ENCODE data around the gene SPDYE16. TPM values are rescaled to one million over a fixed set of nuclear protein-coding genes. Genes with fewer than 3 reads are reported as not detected.
"Not testable (repeated sequence)": the region's sequence is repeated elsewhere in the genome, so short reads cannot be mapped to it uniquely, and the experiment has no call there.

SPDYE16 gene
- total RNA-seq, 2 donors from 2014 or later = 0.10 TPM; not detected in 1

DNA sequence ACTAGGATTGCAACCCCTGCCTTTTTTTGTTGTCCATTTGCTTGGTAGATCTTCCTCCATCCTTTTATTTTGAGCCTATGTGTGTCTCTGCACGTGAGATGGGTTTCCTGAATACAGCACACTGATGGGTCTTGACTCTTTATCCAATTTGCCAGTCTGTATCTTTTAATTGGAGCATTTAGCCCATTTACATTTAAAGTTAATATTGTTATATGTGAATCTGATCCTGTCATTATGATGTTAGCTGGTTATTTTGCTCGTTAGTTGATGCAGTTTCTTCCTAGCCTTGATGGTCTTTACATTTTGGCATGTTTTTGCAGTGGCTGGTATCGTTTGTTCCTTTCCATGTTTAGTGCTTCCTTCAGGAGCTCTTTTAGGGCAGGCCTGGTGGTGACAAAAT lies 21.9 kb upstream of the SPDYE16 start:
- DNase-seq (ENCODE audit: low spot score in 2 of 2); ATAC-seq; H3K9me3 Mint-ChIP-seq; H3K27ac Mint-ChIP-seq: not testable (repeated sequence)
- peaks cover 12 to 37% of the 10 kb centered on the region in 2 donors for H3K36me3 Mint-ChIP-seq

DNA sequence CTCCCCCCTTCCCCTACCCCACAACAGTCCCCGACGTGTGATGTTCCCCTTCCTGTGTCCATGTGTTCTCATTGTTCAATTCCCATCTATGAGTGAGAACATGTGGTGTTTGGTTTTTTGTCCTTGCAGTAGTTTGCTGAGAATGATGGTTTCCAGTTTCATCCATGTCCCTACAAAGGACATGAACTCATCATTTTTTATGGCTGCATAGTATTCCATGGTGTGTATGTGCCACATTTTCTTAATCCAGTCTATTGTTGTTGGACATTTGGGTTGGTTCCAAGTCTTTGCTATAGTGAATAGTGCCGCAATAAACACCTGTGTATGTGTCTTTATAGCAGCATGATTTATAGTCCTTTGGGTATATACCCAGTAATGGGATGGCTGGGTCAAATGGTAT lies 18.2 kb upstream of the SPDYE16 start:
- DNase-seq (ENCODE audit: low spot score in 2 of 2); H3K27ac Mint-ChIP-seq: not testable (repeated sequence)
- H3K36me3 Mint-ChIP-seq = peaks cover 12 to 45% of the 10 kb centered on the region in 2 donors

DNA sequence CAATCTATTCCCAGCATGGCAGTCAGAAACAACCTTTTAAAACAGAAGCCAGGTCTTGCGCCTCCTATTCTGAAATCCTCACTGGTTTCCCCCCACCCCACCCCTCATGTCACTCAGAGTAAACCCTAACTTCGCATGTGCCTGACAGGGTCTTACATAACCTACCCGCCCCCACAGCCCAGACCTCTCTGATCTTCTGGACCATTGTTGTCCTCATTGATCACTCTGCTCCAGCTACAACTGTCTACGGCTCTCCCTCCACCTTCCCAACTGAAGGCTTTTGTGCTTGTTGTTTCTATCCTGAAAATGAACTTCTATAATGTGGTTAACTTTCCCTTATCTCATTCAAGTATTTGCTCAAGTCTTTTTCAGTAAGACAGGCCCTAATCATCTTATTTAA lies 17.1 kb upstream of the SPDYE16 start:
- H3K9me3 Mint-ChIP-seq; ATAC-seq; H3K27ac Mint-ChIP-seq; DNase-seq (ENCODE audit: low spot score in 2 of 2): not testable (repeated sequence)
- peaks cover 7 to 34% of the 10 kb centered on the region in 2 donors for H3K36me3 Mint-ChIP-seq

More for the DNA sequence above, 18.2 kb upstream of the SPDYE16 start:
- ATAC-seq, H3K9me3 Mint-ChIP-seq: not testable (repeated sequence)

DNA sequence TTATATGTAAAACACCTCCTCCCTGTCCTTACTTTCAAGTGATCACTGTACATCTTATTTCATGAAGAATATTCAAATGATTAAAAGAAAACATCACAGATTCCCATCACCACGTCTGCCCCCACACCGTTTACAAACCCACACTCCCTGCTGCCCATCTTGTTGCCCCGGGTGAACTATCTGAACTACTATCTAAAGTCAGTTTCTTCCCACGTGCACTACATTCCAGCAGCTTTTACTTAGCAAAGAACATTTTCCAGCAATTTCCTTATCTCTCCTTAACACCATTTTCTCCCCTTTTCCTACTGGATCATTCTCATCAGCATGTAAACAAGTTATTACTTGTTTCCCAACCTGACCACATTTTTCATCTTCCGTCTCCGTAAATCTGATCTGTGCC lies 16.6 kb upstream of the SPDYE16 start:
- not testable (repeated sequence) for DNase-seq (ENCODE audit: low spot score in 2 of 2); ATAC-seq; H3K9me3 Mint-ChIP-seq
- Mint-ChIP-seq H3K36me3 (peaks cover 7 to 38% of the 10 kb centered on the region in 2 donors), H3K27ac (peak overlapping the region in 1 of 2 donors; percentile 1)

DNA sequence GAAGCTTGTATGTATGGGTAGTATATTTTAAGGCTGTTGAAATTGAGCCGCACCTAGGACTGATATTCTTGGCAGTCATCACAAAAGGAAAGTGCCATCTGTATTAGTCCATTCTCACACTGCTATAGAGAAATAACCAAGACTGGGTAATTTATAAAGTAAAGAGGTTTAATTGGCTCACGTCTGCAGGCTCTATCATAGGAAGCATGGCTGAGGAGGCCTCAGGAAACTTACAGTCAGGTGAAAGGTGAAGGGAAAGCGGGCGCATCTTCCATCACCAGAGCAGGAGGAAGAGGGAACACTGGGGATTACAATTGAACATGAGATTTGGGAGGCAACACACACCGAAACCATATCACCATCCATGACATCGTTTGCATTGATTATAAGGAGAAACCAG lies 8.9 kb upstream of the SPDYE16 start:
- not testable (repeated sequence) for DNase-seq (ENCODE audit: low spot score in 2 of 2); H3K27ac Mint-ChIP-seq; H3K9me3 Mint-ChIP-seq; ATAC-seq
- peaks cover 11 to 18% of the 10 kb centered on the region in 2 donors for H3K36me3 Mint-ChIP-seq

DNA sequence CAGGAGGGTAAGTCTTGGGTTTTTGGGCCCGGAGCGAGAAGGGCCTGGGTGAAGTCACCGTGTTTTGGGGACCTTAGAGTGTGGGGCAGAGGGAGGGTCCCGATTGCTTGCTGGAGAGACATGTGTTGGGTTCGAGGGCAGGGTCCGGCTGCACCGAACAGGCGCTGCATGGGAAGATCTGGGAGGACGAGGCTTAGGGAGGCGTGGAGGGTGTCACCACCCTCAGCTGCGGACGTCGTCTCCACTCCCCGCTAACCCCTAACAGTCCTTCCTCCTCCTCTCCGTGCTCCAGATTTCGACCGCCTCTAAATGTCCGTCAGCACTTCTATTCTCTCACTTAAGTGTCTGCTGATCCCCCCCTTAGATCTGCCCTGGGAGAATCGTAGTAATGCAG lies 6.8 kb upstream of the SPDYE16 start:
- ATAC-seq, H3K9me3 Mint-ChIP-seq: not testable (repeated sequence)
- DNase-seq (ENCODE audit: low spot score in 2 of 2) = peak in 1 of 2 donors; percentile 55
- Mint-ChIP-seq H3K27ac (peak overlapping the region; percentile 92 to 94), H3K36me3 (peaks cover 9 to 18% of the 10 kb centered on the region in 2 donors)

DNA sequence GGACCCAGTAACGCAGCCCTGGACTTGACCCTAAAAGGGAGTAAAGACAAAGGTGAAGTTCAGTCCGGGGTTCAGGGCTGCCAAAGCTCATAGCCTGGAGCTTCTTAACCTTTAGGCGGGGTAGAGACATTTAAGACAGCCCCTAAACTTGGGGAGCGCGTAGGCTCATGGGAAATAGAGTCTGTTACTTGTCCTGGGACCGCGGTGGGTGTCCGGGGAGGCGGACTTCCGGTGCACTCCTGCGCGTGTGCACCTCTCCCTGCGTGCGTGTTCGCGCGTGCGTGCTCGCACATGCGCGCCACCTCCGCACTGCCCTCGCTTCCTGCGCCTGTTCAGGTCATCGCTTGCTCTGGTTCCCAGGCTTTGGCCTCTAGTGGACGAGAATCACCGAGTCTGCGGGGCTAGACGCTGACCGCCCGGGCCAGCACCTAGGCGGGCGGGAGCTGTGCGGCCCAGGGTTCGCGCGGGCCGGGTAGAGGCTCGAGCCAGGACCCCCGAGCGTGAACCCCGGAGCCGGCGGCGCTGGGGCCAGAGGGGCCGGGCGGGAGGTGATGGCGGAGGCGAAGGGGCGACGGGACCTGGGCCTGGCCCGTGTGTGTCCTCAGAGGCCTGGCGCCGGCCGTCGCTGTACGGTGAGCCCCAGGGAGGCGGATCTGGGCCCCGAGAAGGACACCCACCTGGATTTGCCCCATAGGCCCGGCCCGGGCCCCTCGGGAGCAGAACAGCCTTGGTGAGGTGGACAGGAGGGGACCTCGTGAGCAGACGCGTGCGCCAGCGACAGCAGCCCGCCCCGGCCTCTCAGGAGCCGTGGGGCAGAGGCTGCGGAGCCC lies 6.1 kb upstream of the SPDYE16 start:
- Mint-ChIP-seq H3K36me3 (peaks cover 6 to 18% of the 10 kb centered on the region in 2 donors), H3K27ac (peak overlapping the region; percentile 94)
- DNase-seq (ENCODE audit: low spot score in 2 of 2) (peak; percentile 76 to 88), ATAC-seq (peak; percentile 100)
- not testable (repeated sequence) for H3K9me3 Mint-ChIP-seq

DNA sequence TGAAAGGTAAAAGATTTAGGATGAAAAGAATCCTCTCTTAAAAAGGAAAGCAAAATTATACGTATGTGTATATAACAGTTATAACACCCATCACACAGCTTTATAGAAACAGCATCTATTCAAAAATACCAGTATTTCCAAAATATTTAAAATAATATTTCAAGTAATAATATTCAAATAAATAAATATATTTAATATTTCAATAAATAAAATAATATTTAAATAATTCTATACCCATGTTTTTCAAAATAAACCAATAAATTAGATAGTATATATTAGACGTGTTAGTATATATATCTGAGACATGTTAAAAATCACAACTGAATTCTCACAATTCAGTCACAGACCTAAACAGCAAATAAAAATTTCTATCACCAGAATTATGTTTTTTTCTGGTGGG lies 11.5 kb downstream of the SPDYE16 start:
- not testable (repeated sequence) for H3K9me3 Mint-ChIP-seq; ATAC-seq; DNase-seq (ENCODE audit: low spot score in 2 of 2); H3K27ac Mint-ChIP-seq; H3K36me3 Mint-ChIP-seq

DNA sequence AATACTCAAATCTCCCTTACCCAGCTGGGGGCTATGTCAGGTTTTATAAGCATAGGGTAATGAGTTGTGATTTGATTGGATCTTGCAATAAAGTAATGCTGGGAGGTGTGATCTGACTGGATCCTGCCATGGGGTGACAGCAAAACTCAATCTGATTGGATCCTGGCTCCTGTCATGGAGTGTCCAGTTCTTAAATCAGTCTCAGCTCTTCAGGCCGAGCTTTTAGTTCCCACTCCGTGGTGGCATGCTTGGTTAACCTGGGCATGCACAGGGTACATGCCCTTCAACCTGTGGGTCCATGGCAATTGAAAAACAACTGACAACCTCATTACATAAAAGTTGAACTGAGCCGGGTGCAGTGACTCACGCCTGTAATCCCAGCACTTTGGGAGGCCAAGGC lies 16.9 kb downstream of the SPDYE16 start:
- not testable (repeated sequence) for ATAC-seq; H3K27ac Mint-ChIP-seq; H3K9me3 Mint-ChIP-seq; H3K36me3 Mint-ChIP-seq; DNase-seq (ENCODE audit: low spot score in 2 of 2)

DNA sequence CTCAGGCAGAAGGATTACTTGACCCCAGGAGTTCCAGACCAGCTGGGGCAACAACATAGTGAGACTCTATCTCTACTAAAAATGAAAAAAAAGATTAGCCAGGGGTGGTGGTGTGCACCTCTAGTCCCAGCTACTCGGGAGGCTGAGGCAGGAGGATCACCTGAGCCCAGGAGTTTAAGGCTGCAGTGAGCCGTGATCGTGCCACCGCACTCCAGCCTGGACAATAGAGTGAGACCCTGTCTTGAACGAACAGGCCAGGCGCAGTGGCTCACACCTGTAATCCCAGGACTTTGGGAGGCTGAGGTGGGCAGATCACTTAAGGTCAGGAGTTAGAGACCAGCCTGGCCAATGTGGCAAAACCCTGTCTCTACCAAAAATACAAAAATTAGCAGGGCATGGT lies 26.2 kb downstream of the SPDYE16 start:
- DNase-seq (ENCODE audit: low spot score in 2 of 2); ATAC-seq; H3K9me3 Mint-ChIP-seq; H3K36me3 Mint-ChIP-seq; H3K27ac Mint-ChIP-seq: not testable (repeated sequence)

DNA sequence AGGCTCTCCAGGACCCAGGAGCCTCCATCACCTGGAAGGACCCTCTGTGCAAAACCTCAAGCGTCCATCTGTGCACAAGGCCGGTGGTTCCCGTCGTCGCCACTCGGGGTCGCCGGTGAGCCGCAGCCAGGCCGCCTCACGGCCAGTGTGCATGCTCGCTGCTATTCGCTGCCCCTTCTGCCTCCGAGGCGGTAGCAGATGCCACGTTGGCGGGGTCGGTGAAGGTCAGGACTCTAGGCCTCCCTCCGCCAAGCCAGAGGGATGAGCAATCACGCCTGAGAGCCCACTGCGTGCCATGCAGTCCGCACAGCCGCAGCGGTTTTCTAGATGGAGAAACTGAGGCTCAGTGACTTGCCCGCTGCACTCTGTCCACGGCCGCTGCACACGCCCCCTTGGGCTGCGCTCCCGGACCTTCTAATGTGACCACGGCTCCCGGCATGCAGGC lies 27.1 kb downstream of the SPDYE16 start:
- H3K27ac Mint-ChIP-seq = no peak overlapping the region
- DNase-seq (ENCODE audit: low spot score in 2 of 2) (no peak), ATAC-seq (peak in 1 of 2 donors; percentile 76)
- no peaks in the 10 kb centered on the region for H3K36me3 Mint-ChIP-seq
- no peaks in the 10 kb centered on the region for H3K9me3 Mint-ChIP-seq

DNA sequence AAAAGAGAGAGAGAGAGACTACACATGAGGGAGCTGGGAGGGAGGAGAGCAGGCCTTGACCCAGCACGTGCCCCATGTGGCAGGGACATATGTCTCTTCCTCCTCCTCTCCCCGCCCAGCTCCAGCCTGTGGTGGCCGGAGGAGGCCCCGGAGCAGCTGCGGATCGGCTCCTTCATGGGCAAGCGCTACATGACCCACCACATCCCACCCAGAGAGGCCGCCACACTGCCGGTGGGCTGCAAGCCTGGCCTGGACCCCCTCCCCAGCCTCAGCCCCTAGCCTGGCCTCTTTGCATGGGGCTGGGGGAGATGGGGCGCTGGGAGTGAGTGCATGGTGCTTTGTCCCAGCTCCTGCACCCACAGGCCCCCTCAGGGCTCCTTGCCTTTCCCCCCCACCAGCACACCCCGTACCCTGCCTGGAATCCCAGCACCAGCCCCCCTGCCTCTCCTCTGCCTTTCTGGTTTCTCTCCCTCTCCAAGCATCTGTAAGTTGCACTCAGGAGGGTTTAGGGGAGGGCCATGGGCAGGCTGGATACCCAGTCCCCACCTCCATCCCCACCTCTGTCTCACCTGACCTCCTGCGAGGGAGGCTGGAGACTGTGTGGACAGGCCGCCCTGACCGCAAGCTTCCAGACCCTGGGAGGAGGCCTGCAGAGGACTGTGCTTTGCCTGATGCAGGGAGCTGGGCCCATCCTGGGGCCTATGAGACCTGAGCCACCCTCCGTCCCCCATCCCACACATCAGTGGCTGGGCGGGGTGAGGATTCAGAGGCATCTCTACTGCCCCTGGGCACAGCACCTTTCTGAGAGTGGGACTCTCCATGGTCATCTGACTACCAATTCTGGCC lies 27.9 kb downstream of the SPDYE16 start:
- Mint-ChIP-seq H3K9me3 (no peaks in the 10 kb centered on the region), H3K36me3 (no peaks in the 10 kb centered on the region), H3K27ac (no peak overlapping the region)
- DNase-seq (ENCODE audit: low spot score in 2 of 2) = no peak
- no peak for ATAC-seq

DNA sequence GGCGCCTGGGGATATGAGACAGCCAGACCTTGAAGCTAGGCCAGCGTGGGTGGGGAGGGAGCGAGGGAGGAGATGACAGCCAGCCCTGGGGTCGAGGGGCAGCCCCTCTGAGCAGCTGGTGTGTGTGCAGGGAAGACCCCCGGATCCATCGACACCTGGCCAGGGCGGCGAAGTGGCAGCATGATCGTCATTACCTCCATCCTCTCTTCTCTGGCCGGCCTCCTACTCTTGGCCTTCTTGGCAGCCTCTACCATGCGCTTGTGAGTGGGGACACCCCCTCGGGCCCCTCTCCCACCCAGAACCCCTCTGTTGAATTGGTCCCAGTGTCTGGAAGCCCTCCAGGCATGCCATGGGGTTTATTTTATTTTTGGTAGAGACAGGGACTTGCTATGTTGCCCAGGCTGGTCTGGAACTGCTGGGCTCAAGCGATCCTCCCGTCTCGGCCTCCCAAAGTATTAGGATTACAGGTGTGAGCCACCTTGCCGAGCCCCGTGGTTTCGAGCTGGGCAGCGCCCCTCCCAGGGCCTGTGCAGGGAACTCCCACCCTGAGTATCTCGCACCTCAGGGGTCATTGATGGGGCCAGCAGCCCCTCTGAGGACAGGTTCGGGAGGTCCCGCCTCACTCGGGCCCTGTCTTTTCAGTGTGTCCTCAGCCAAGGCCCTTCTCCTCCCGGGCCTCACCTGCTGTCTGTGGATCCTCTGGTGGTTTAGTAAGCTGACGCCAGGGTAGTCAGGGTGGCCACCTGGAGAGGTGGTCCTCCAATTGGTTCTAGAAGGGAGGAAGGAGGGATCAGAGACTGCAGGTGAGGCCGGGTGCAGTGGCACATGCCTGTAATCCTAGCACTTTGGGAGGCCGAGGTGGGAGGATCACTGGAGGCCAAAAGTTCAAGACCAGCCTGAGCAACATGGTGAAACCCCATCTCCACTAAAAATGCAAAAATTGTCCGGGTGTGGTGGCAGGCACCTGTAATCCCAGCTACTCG lies 29.0 kb downstream of the SPDYE16 start:
- DNase-seq (ENCODE audit: low spot score in 2 of 2) (no peak), ATAC-seq (no peak)
- H3K36me3 Mint-ChIP-seq = no peaks in the 10 kb centered on the region
- no peaks in the 10 kb centered on the region for H3K9me3 Mint-ChIP-seq
- no peak overlapping the region for H3K27ac Mint-ChIP-seq

DNA sequence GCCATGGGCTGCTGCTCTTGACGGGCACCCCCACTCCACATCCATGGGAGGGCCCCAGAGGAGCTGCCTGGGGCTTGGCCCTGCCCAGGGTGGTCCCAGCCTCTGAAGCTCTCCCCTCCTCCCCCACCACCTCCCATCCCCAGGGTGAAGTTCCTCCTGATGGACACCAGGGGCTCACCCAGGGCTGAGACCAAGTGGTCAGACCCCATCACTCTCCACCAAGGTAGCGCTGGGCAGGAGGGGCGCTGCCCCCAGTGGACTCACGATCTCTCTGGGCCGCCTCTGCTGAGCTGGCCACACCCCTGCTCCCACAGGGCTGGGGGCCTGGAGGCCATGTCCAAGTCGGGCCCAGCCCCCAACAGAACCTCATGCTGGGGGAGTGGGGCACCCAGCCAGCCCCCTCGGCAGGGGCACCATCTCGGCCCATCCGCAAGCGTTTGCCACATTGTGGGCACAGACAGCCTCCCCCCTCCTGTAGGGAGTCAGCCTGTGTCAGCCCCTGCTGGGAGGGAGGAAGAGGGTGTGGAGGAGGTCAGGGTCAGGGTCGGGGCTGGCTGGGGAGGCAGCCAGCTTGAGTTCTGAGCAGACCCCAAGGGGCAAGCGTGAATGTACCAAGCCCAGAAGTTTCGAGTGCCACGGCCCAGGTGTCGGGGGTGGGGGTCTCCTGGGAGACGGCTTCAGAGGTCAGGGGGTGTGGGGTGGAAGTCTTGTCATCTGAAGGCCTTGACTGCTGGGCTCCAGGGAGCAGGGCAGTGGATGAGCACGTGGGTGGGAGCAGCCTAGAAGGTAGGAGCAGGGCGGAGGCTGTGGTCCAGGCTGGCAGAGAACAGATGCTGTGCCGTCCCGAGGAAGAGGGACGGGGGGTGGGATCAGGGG lies 29.9 kb downstream of the SPDYE16 start:
- Mint-ChIP-seq H3K27ac (no peak overlapping the region), H3K36me3 (no peaks in the 10 kb centered on the region), H3K9me3 (no peaks in the 10 kb centered on the region)
- peak in 1 of 2 donors; percentile 46 for ATAC-seq
- DNase-seq (ENCODE audit: low spot score in 2 of 2) = no peak
